ENCODE measurements around the gene SCD5.

Gene SCD5

GRCh38 chr4:82589756-82590155, 208.8 kb downstream of the SCD5 start:
- no peak for DNase-seq (ENCODE audit: low read depth in 2 of 2)

- no peak for DNase-seq (ENCODE audit: low read depth in 2 of 2)
Observed at GRCh38 chr4:82588771-82589270, 209.8 kb downstream of the SCD5 start.

- no peak for DNase-seq (ENCODE audit: low read depth in 2 of 2)
Observed at GRCh38 chr4:82587826-82588540, 210.6 kb downstream of the SCD5 start.

- no peak for DNase-seq (ENCODE audit: low read depth in 2 of 2)
Observed at GRCh38 chr4:82585690-82586435, 212.7 kb downstream of the SCD5 start.

GRCh38 chr4:82584931-82585330, 213.7 kb downstream of the SCD5 start:
- DNase-seq (ENCODE audit: low read depth in 2 of 2) = no peak

- DNase-seq (ENCODE audit: low read depth in 2 of 2) = no peak
Observed at GRCh38 chr4:82583897-82584587, 214.6 kb downstream of the SCD5 start.

- no peak for DNase-seq (ENCODE audit: low read depth in 2 of 2)
Observed at GRCh38 chr4:82579932-82580331, 218.7 kb downstream of the SCD5 start.

Measured in activated CD8-positive, alpha-beta memory T cell treated with anti-CD3 and anti-CD28 coated beads for 4 hours (primary cell).